Epithelial cell of esophagus (primary cell): ENCODE results near the gene PFDN4.
"Not testable (repeated sequence)": the region's sequence is repeated elsewhere in the genome, so short reads cannot be mapped to it uniquely, and the experiment has no call there.

Source experiments
- DNase-seq: peaks from one replicate; pipeline ENCODE4 v3.0.0; 2010; ENCODE audit warnings: low read depth
- H3K4me3 ChIP-seq: 2 replicates; pipeline ENCODE4 v1.5.1; 2011; ENCODE audit warnings: mild to moderate bottlenecking, low read length, control low read depth
- CTCF ChIP-seq: IDR thresholded peaks from 2 replicates; pipeline ENCODE4 v1.5.1; 2011; ENCODE audit warnings: low read depth, mild to moderate bottlenecking, low read length, control low read depth, inconsistent platforms; ENCODE audit not compliant: insufficient read depth; ENCODE audit errors: missing control alignments

The PFDN4 gene

GRCh38 chr20:54237116-54237943, 29.4 kb downstream of the PFDN4 start:
- no peak for TF ChIP-seq CTCF
- no peak overlapping the region for H3K4me3 ChIP-seq
- DNase-seq = no peak

- H3K4me3 ChIP-seq = no peak overlapping the region
- TF ChIP-seq CTCF = no peak
- DNase-seq = no peak
Measured at GRCh38 chr20:54244113-54244512, 36.2 kb downstream of the PFDN4 start.

GRCh38 chr20:54248705-54249104, 40.8 kb downstream of the PFDN4 start:
- DNase-seq, H3K4me3 ChIP-seq: not testable (repeated sequence)

GRCh38 chr20:54250691-54251090, 42.8 kb downstream of the PFDN4 start:
- H3K4me3 ChIP-seq = no peak overlapping the region
- DNase-seq = peak; percentile 14
- no peak for TF ChIP-seq CTCF

DNA sequence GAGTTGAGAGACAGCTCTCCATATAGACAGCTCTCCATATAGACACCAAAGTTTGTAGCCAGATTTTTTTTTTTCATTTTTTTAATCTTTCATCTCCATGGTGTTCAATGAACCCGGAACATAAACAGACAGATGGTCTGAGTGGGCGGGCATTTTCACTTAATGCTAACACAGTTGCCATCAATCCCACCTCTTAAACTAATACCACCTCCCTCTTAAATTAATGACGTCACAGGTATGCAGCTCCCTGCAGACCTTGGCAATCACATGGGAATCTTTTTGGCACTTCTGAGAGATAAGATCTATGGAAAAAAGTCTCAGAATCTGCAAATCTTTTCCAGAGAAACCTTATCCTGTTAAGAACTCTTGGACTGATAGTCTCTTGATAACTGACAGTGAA, 43.2 kb downstream of the PFDN4 start:
- no peak for TF ChIP-seq CTCF
- DNase-seq = no peak
- H3K4me3 ChIP-seq = no peak overlapping the region

DNA sequence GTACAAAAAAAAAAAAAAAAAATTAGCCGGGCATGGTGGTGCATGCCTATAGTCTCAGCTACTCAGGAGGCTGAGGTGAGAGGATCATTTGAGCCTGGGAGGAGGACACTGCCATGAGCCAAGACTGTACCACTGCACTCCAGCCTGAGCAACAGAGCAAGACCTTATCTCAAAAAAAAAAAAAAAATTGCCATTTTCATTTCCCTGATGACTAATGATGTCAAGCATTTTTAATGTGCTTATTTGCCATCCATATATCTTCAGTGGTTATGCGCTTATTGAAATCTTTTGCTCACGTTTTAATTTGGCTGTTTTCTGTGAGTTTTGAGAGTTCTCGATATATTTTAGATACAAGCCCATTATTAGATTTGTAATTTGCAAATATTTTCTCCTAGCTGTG, 46.7 kb downstream of the PFDN4 start:
- peak; percentile 20 for DNase-seq
- H3K4me3 ChIP-seq = no peak overlapping the region
- TF ChIP-seq CTCF = no peak

DNA sequence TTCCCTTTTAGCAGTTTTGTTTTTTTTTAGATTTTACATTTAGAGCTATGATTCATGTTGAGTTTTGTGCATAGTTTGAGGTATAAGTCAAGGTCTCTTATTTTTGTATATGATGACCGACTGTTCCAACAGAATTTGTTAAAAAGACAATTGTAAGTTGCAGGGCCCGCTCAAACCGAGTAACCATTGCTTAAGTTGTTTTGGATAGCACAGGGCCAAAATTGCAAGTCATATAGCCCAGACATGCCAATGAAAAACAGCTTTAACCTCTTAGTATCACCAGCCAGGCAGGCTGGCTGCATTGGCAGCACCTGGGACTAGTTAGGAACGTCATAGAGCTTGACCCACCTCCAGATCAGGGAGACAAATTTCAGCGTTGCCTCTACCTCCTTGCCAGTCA, 47.3 kb downstream of the PFDN4 start:
- no peak for TF ChIP-seq CTCF
- peak; percentile 26 for DNase-seq

More for the DNA sequence above, 47.3 kb downstream of the PFDN4 start:
- H3K4me3 ChIP-seq = no peak overlapping the region
